Mucosa of stomach (tissue), 1 donor: ENCODE measurements around the gene GTPBP6.
A peak's percentile ranks its signal among the peaks of the same experiment; 100 is the strongest.
"Not testable (repeated sequence)": the region's sequence is repeated elsewhere in the genome, so short reads cannot be mapped to it uniquely, and the experiment has no call there.

ENCODE experiments used
- H3K27me3 ChIP-seq: one replicate; pipeline ENCODE4 v1.7.0; 2013; ENCODE audit warnings: mild to moderate bottlenecking, low read length; ENCODE audit not compliant: control insufficient read depth, insufficient read depth
- H3K36me3 ChIP-seq: one replicate; pipeline ENCODE4 v1.7.0; 2013; ENCODE audit warnings: low read length; ENCODE audit not compliant: control insufficient read depth, insufficient read depth
- H3K4me1 ChIP-seq: one replicate; pipeline ENCODE4 v1.7.0; 2013; ENCODE audit warnings: mild to moderate bottlenecking, low read length; ENCODE audit not compliant: control insufficient read depth, insufficient read depth
- H3K4me3 ChIP-seq: one replicate; pipeline ENCODE4 v1.7.0; 2013; ENCODE audit warnings: low read length
- H3K9ac ChIP-seq: one replicate; pipeline ENCODE4 v1.7.0; 2013; ENCODE audit warnings: mild to moderate bottlenecking, low read length, moderate library complexity
- H3K9me3 ChIP-seq: one replicate; pipeline ENCODE4 v1.7.0; 2013; ENCODE audit warnings: mild to moderate bottlenecking, low read length, moderate library complexity; ENCODE audit not compliant: control insufficient read depth
- donor health status: Pancreatic carcinoma.

GTPBP6 gene

GRCh38 chrX:285076-285677 is 33.4 kb downstream of the GTPBP6 start:
- H3K9ac ChIP-seq: no peak overlapping the region
- H3K4me1 ChIP-seq: no peaks in the 10 kb centered on the region
- H3K9me3 ChIP-seq: no peaks in the 10 kb centered on the region
- no peak overlapping the region for H3K4me3 ChIP-seq
- H3K36me3 ChIP-seq: no peaks in the 10 kb centered on the region
- H3K27me3 ChIP-seq: no peaks in the 10 kb centered on the region

GRCh38 chrX:283115-283845 is 35.3 kb downstream of the GTPBP6 start:
- Histone ChIP-seq H3K9me3 (no peaks in the 10 kb centered on the region), H3K4me3 (no peak overlapping the region), H3K27me3 (no peaks in the 10 kb centered on the region), H3K4me1 (no peaks in the 10 kb centered on the region), H3K9ac (peak overlapping the region; percentile 65), H3K36me3 (no peaks in the 10 kb centered on the region)

- not testable (repeated sequence) for H3K9ac ChIP-seq, H3K4me3 ChIP-seq, H3K4me1 ChIP-seq, H3K9me3 ChIP-seq, H3K27me3 ChIP-seq, H3K36me3 ChIP-seq
Measured at GRCh38 chrX:282000-282681, 36.5 kb downstream of the GTPBP6 start.

GRCh38 chrX:281166-281999 is 37.2 kb downstream of the GTPBP6 start, which contains the start of gene PLCXD1:
TSS of gene PLCXD1 (plus strand) at chrX:281381. CDS start at chrX:284188, 2,807 bp downstream.
- Histone ChIP-seq H3K4me1 (peaks cover 3% of the 10 kb centered on the region), H3K27me3 (peaks cover 5% of the 10 kb centered on the region), H3K4me3 (no peak within 1 kb of the TSS), H3K36me3 (no peaks in the 10 kb centered on the region), H3K9ac (no peak within 1 kb of the TSS), H3K9me3 (no peaks in the 10 kb centered on the region)

GRCh38 chrX:280722-281121 is 37.9 kb downstream of the GTPBP6 start:
- not testable (repeated sequence) for H3K9ac ChIP-seq, H3K4me3 ChIP-seq, H3K27me3 ChIP-seq, H3K9me3 ChIP-seq, H3K36me3 ChIP-seq, H3K4me1 ChIP-seq

- not testable (repeated sequence) for H3K36me3 ChIP-seq, H3K4me3 ChIP-seq, H3K9ac ChIP-seq, H3K9me3 ChIP-seq, H3K27me3 ChIP-seq
- H3K4me1 ChIP-seq: peaks cover 13% of the 10 kb centered on the region
Measured at GRCh38 chrX:279757-280604, 38.6 kb downstream of the GTPBP6 start.

- Histone ChIP-seq H3K9me3 (no peaks in the 10 kb centered on the region), H3K4me1 (peaks cover 13% of the 10 kb centered on the region), H3K4me3 (peak overlapping the region; percentile 66), H3K9ac (peak overlapping the region; percentile 74), H3K27me3 (peaks cover 5% of the 10 kb centered on the region), H3K36me3 (no peaks in the 10 kb centered on the region)
Measured at GRCh38 chrX:276581-277201, 41.9 kb downstream of the GTPBP6 start.

- no peaks in the 10 kb centered on the region for H3K36me3 ChIP-seq
- peak overlapping the region; percentile 66 for H3K4me3 ChIP-seq
- no peaks in the 10 kb centered on the region for H3K9me3 ChIP-seq
- H3K27me3 ChIP-seq: peaks cover 5% of the 10 kb centered on the region
- H3K9ac ChIP-seq: peak overlapping the region; percentile 74
- H3K4me1 ChIP-seq: peaks cover 13% of the 10 kb centered on the region
Measured at GRCh38 chrX:275967-276580, 42.5 kb downstream of the GTPBP6 start.

GRCh38 chrX:275476-275966 is 43.1 kb downstream of the GTPBP6 start:
- Histone ChIP-seq H3K9me3 (no peaks in the 10 kb centered on the region), H3K4me1 (peaks cover 13% of the 10 kb centered on the region), H3K9ac (peak overlapping the region; percentile 74), H3K27me3 (peaks cover 5% of the 10 kb centered on the region), H3K4me3 (peak overlapping the region; percentile 66), H3K36me3 (no peaks in the 10 kb centered on the region)

- H3K36me3 ChIP-seq: no peaks in the 10 kb centered on the region
- no peak overlapping the region for H3K4me3 ChIP-seq
- no peaks in the 10 kb centered on the region for H3K9me3 ChIP-seq
- peaks cover 13% of the 10 kb centered on the region for H3K4me1 ChIP-seq
- peaks cover 5% of the 10 kb centered on the region for H3K27me3 ChIP-seq
- no peak overlapping the region for H3K9ac ChIP-seq
Measured at GRCh38 chrX:274904-275475, 43.6 kb downstream of the GTPBP6 start.
